ENCODE results near the gene SLC8A1.

SLC8A1 gene

GRCh38 chr2:40192864-40193669 is 258.8 kb downstream of the SLC8A1 start:
- DNase-seq (ENCODE audit: low read depth), result peak; percentile 66

DNA sequence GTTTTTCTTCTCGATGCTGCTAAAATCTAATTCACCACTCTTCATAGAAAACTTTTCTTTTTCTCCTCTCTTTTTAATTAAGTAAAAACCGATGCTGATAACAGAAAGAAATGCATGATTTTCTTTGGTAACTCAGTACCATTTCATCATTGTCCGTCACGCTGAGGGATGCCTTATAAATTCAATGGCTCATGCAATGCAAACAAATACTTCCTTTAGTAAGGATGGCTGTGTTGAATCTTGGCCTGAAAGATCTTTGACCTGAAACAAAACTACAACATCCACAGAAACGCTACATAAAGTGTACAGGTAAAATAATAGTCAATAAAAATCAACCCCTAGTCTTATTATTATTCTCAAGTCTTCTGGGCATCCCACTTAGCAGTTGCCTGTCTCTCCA is 261.4 kb downstream of the SLC8A1 start:
- no peak for DNase-seq (ENCODE audit: low read depth)

- DNase-seq (ENCODE audit: low read depth), result no peak
These were observed 262.0 kb downstream of the SLC8A1 start for GRCh38 chr2:40189881-40190280.

DNA sequence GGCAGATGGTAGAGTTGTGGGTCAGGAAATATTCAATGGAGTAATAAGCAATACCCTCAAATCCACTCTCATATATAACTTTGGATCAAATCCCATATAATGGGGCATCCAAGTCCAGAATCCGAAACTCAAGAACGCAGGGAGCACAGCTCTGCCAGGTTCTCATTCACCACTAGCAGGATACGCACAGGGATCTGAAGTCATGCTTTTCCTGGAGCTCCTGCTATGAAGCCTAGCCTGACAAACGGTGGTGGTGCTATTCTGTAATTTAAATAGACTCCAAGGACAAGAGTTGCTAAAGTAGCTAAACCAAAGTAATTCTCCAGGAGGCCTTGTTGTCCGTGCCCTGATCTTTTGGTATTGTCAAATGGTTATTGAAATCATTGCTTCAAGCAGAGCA is 264.8 kb downstream of the SLC8A1 start:
- no peak for DNase-seq (ENCODE audit: low read depth)

DNA sequence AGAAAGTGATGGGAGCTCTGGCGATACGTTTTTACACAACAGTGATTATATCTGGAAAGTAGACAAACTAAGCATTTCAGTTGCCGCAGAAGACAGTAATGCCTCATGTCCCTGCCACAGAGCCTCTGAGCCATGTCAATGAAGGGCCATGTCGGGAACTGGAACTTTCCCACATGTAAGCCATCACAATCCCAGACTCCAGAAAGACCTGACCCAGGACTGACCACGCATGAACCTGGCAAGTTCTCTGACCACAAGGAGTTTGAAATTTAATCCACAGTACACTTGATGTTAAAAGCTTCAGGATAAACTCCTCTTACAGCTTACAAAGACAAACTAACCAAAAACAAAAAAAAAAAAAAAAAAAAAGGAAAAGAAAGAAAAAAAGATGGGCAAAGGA is 267.3 kb downstream of the SLC8A1 start:
- DNase-seq (ENCODE audit: low read depth), result no peak

- no peak for DNase-seq (ENCODE audit: low read depth)
These were observed 270.0 kb downstream of the SLC8A1 start for GRCh38 chr2:40181855-40182254.

DNA sequence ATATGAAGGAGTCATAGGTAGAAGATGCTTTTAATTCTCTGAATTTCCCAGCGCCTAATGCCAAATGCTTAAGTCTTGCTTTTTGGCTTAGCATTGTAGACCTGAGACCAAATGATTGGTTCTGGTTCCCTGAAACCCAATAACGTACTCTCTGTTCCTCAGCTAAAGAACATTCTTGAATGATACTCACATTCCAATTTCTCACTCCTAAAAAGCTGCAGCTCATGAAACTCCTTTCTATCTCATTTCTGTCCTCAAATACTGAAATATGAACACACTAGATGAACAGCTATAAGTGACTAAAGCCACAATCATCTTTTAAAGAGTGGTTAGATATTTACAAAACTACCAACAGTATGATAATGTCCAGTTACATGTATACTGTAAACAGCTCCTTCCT is 272.1 kb downstream of the SLC8A1 start:
- no peak for DNase-seq (ENCODE audit: low read depth)

DNA sequence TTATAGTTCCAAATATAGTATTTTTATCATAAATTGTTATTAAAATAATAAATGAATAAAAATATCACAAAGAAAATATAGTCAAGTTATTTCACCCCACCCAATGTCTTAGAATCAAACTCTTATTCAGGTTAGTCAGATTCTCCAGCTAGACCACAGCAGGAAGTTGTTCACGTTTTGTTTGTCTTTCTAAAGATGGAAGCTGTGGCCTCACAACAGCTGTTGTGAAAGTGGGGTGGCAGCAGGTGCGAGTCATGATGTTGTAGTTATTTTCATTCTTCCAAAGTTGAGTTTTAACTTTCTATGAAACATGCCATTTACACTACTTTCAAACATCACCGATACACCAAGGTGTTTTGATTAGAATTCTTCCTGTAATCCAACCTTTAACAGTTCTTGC is 272.9 kb downstream of the SLC8A1 start:
- DNase-seq (ENCODE audit: low read depth), result peak; percentile 5

- no peak for DNase-seq (ENCODE audit: low read depth)
These were observed 273.6 kb downstream of the SLC8A1 start for GRCh38 chr2:40178171-40178778.

- DNase-seq (ENCODE audit: low read depth), result no peak
These were observed 274.5 kb downstream of the SLC8A1 start for GRCh38 chr2:40177366-40177765.

- DNase-seq (ENCODE audit: low read depth), result no peak
These were observed 278.6 kb downstream of the SLC8A1 start for GRCh38 chr2:40173276-40173675.

GRCh38 chr2:40169856-40170255 is 282.0 kb downstream of the SLC8A1 start:
- no peak for DNase-seq (ENCODE audit: low read depth)

GRCh38 chr2:40169430-40169829 is 282.5 kb downstream of the SLC8A1 start:
- DNase-seq (ENCODE audit: low read depth), result peak; percentile 29

GRCh38 chr2:40168546-40168945 is 283.3 kb downstream of the SLC8A1 start:
- DNase-seq (ENCODE audit: low read depth), result no peak

GRCh38 chr2:40168032-40168431 is 283.9 kb downstream of the SLC8A1 start:
- no peak for DNase-seq (ENCODE audit: low read depth)

GRCh38 chr2:40166006-40166405 is 285.9 kb downstream of the SLC8A1 start:
- no peak for DNase-seq (ENCODE audit: low read depth)

- no peak for DNase-seq (ENCODE audit: low read depth)
These were observed 286.4 kb downstream of the SLC8A1 start for GRCh38 chr2:40165509-40165844.

GRCh38 chr2:40164736-40165508 is 287.0 kb downstream of the SLC8A1 start:
- no peak for DNase-seq (ENCODE audit: low read depth)

DNA sequence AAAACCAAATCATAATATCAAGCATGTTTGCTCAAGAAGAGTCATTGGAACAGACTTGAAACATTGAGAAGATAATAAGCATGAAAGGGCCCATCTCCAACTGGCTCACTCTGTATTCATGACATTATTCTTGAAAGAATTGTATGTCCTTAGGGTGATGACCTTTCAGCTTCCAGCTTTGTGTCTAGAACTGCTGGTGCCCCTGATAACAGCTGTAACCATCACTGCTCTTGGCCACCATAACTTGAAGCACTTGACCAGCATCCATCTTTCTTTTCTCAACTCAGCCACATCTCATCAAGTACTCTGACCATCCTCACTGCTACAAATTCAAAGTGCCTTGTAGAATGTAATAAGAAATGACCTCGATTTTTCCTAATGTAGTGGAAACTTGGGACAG is 289.9 kb downstream of the SLC8A1 start:
- DNase-seq (ENCODE audit: low read depth), result no peak

- DNase-seq (ENCODE audit: low read depth), result no peak
These were observed 291.1 kb downstream of the SLC8A1 start for GRCh38 chr2:40160751-40161218.

DNA sequence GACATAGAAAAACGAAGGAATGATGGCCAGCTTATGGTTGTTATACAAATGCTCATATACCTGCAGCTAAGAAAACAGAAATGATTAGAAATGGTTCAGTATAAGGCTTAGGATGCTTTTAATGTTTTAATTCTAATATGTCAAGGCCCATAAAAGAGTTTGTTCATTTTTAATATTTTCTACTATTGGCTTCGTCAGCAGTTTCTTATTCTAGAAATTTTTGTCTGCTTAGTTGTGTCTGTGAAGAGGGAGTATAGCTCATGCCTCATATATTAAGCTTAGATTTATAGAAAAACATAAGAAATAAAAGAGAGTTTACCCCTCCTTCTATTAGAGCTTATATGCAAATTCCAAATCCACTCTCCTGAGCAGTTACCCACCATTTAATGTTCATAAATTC is 292.6 kb downstream of the SLC8A1 start:
- DNase-seq (ENCODE audit: low read depth), result no peak

- DNase-seq (ENCODE audit: low read depth), result no peak
These were observed 293.1 kb downstream of the SLC8A1 start for GRCh38 chr2:40158781-40159180.

DNA sequence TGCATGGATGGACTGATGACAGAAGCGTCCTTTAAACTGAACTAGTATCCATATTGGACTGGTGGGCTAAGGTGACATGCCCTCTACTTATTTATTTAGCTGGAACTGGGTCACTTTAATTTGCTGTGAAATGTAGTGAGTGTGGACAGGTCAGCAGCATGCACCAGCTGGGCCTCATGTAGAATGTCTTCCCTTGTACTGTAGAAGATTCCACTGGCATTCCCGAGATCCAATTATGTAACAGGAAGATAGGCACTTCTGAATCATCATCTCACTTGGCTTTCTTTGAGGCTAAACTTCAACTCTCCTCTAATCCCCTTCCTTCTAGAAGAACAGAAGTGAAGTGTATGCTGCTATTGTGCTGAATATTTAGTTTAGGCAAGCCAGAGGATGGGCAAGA is 296.2 kb downstream of the SLC8A1 start:
- peak; percentile 74 for DNase-seq (ENCODE audit: low read depth)

All from amniotic epithelial cell (primary cell).